ENCODE results near the gene RELN. TPM values are rescaled to one million over a fixed set of nuclear protein-coding genes. Genes with fewer than 3 reads are reported as not detected.
"Not testable (repeated sequence)": the region's sequence is repeated elsewhere in the genome, so short reads cannot be mapped to it uniquely, and the experiment has no call there.

RELN gene
- total and polyA plus RNA-seq, 10 of the 15 experiments (the other 5 are each of a cell fraction or from before 2014, with no cell fraction given), result 0.11 to 0.21 TPM; not detected in 8

GRCh38 chr7:103896826-103897225 lies 92.6 kb downstream of the RELN start:
- H3K9me3 ChIP-seq (replicated peaks; ENCODE audit: control insufficient read depth, insufficient read depth, low read length); H3K36me3 ChIP-seq (ENCODE audit: control insufficient read depth in 2 of 2, insufficient read depth in 2 of 2, low read length in 1 of 2); DNase-seq (ENCODE audit: low read depth, low spot score); FAIRE-seq; H3K79me2 ChIP-seq (ENCODE audit: control insufficient read depth, insufficient read depth, low read length); H3K27ac ChIP-seq (ENCODE audit: control insufficient read depth, insufficient read depth); intact Hi-C loops (cut with micrococcal nuclease; ENCODE audit: unreplicated experiment); CTCF ChIA-PET; in situ Hi-C loops (cut with MboI); H4K20me1 ChIP-seq (ENCODE audit: control insufficient read depth, insufficient read depth); ATAC-seq; POLR2A ChIA-PET; RAD21 ChIA-PET (ENCODE audit: unreplicated experiment); H3K27me3 ChIP-seq (replicated peaks in 1 of 2; ENCODE audit: control insufficient read depth in 2 of 2, insufficient read depth in 2 of 2, low read length in 1 of 2); H3K4me3 ChIP-seq; H3K4me2 ChIP-seq (ENCODE audit: control insufficient read depth, insufficient read depth); H3K4me1 ChIP-seq (ENCODE audit: control insufficient read depth, insufficient read depth, low read length); BruUV-seq (replicated peaks); H2AFZ ChIP-seq (ENCODE audit: control insufficient read depth, low read depth, low read length); H3K9ac ChIP-seq (ENCODE audit: control insufficient read depth, insufficient read depth, low read length): not testable (repeated sequence)
- WGBS (ENCODE audit: insufficient coverage, insufficient replicate concordance, low lambda C conversion rate, missing lambda C conversion rate), result 28% methylated on average over 4 of the region's 4 CpGs
- SMC1A ChIA-PET (ENCODE audit: uncharacterized antibody, unreplicated experiment), result interaction anchor here (1.0 kb wide), 1 partner anchor 9 kb away, joined by 4 read pairs; no protein-coding TSS in a partner anchor

GRCh38 chr7:103894656-103895596 lies 94.5 kb downstream of the RELN start:
- Histone ChIP-seq H3K27ac (ENCODE audit: control insufficient read depth, insufficient read depth) (no peak overlapping the region), H3K36me3 (ENCODE audit: control insufficient read depth in 2 of 2, insufficient read depth in 2 of 2, low read length in 1 of 2) (no peaks in the 10 kb centered on the region), H3K4me2 (ENCODE audit: control insufficient read depth, insufficient read depth) (no peak overlapping the region), H3K9me3 (replicated peaks; ENCODE audit: control insufficient read depth, insufficient read depth, low read length) (no peaks in the 10 kb centered on the region), H3K9ac (ENCODE audit: control insufficient read depth, insufficient read depth, low read length) (no peak overlapping the region), H3K4me3 (no peak overlapping the region), H3K79me2 (ENCODE audit: control insufficient read depth, insufficient read depth, low read length) (no peaks in the 10 kb centered on the region), H4K20me1 (ENCODE audit: control insufficient read depth, insufficient read depth) (no peaks in the 10 kb centered on the region), H2AFZ (ENCODE audit: control insufficient read depth, low read depth, low read length) (no peak overlapping the region), H3K4me1 (ENCODE audit: control insufficient read depth, insufficient read depth, low read length) (no peaks in the 10 kb centered on the region), H3K27me3 (replicated peaks in 1 of 2; ENCODE audit: control insufficient read depth in 2 of 2, insufficient read depth in 2 of 2, low read length in 1 of 2) (no peaks in the 10 kb centered on the region)
- BruUV-seq (replicated peaks), result no TSS peak
- 19% methylated on average over 10 of the region's 10 CpGs for WGBS (ENCODE audit: insufficient coverage, insufficient replicate concordance, low lambda C conversion rate, missing lambda C conversion rate)
- SMC1A ChIA-PET (ENCODE audit: uncharacterized antibody, unreplicated experiment), result no interaction called here
- in situ Hi-C loops (cut with MboI) (no loop called here), intact Hi-C loops (cut with micrococcal nuclease; ENCODE audit: unreplicated experiment) (no loop called here)
- no peak for FAIRE-seq
- CTCF ChIA-PET, result no interaction called here
- RAD21 ChIA-PET (ENCODE audit: unreplicated experiment), result no interaction called here
- no peak for TF ChIP-seq BCL11A (IDR thresholded peaks at IDR 0.05; ENCODE audit: low read depth, low read length)
- POLR2A ChIA-PET, result no interaction called here
- ATAC-seq, result no peak
- no peak for DNase-seq (ENCODE audit: low read depth, low spot score)

Data from GM12878 (cell line).